Central memory CD8-positive, alpha-beta T cell (primary cell): ENCODE data around the gene BSND.

Source experiments
- ATAC-seq: fragments of 150-1000 bp; cut with Tn5 transposase; replicated peaks from 2 replicates; pipeline ENCODE4 v1.10.0; 2022; ENCODE audit warnings: mild to moderate bottlenecking, moderate FRiP score, moderate number of reproducible peaks; ENCODE audit not compliant: poor library complexity, severe bottlenecking; ENCODE audit errors: extremely low read depth
- DNase-seq, 2 donors: peaks; one replicate each; pipeline ENCODE4 v3.0.0; 2021; ENCODE audit warnings: low spot score in 2 of 2
- H3K27ac Mint-ChIP-seq: one replicate; pipeline ENCODE4 v1.8.0; 2022; ENCODE audit warnings: low read depth, mild to moderate bottlenecking, moderate library complexity, mixed read lengths
- H3K27me3 Mint-ChIP-seq: one replicate; pipeline ENCODE4 v1.8.0; 2022; ENCODE audit warnings: mixed read lengths
- H3K36me3 Mint-ChIP-seq: one replicate; pipeline ENCODE4 v1.8.0; 2022; ENCODE audit warnings: mild to moderate bottlenecking, moderate library complexity, mixed read lengths; ENCODE audit not compliant: insufficient read depth
- H3K4me1 Mint-ChIP-seq: one replicate; pipeline ENCODE4 v1.8.0; 2022; ENCODE audit warnings: mixed read lengths
- H3K4me3 Mint-ChIP-seq: one replicate; pipeline ENCODE4 v1.8.0; 2022; ENCODE audit warnings: mild to moderate bottlenecking, moderate library complexity, mixed read lengths
- H3K9me3 Mint-ChIP-seq: one replicate; pipeline ENCODE4 v1.8.0; 2022; ENCODE audit warnings: mixed read lengths

The BSND gene

GRCh38 chr1:55060133-55060999 lies 61.6 kb downstream of the BSND start:
- Mint-ChIP-seq H3K4me3 (no peak overlapping the region), H3K9me3 (no peaks in the 10 kb centered on the region), H3K27me3 (no peaks in the 10 kb centered on the region), H3K4me1 (no peaks in the 10 kb centered on the region), H3K27ac (no peak overlapping the region), H3K36me3 (no peaks in the 10 kb centered on the region)
- DNase-seq (no peak), ATAC-seq (no peak)

GRCh38 chr1:55061000-55061705 lies 62.4 kb downstream of the BSND start:
- no peaks in the 10 kb centered on the region for H3K27me3 Mint-ChIP-seq

More at GRCh38 chr1:55061000-55061705, 62.4 kb downstream of the BSND start:
- no peak overlapping the region for H3K4me3 Mint-ChIP-seq
- H3K9me3 Mint-ChIP-seq: no peaks in the 10 kb centered on the region
- ATAC-seq (no peak), DNase-seq (no peak)
- H3K4me1 Mint-ChIP-seq: no peaks in the 10 kb centered on the region
- peaks cover 4% of the 10 kb centered on the region for H3K36me3 Mint-ChIP-seq
- no peak overlapping the region for H3K27ac Mint-ChIP-seq
